ENCODE data around the gene USH2A. TPM values are rescaled to one million over a fixed set of nuclear protein-coding genes. Genes with fewer than 3 reads are reported as not detected.
A peak's percentile ranks its signal among the peaks of the same experiment; 100 is the strongest.

The USH2A gene
- total RNA-seq, 2 donors from 2014 or later: not detected

- H3K9me3 Mint-ChIP-seq: no peaks in the 10 kb centered on the region
- DNase-seq: no peak
- H3K36me3 Mint-ChIP-seq (ENCODE audit: insufficient read depth in 2 of 2): peaks cover 0 to 2% of the 10 kb centered on the region in 2 donors
- H3K4me1 Mint-ChIP-seq (ENCODE audit: low read depth): no peaks in the 10 kb centered on the region
- ATAC-seq (replicated peaks in 1 of 2): no peak
- H3K27me3 Mint-ChIP-seq (ENCODE audit: low read depth): no peaks in the 10 kb centered on the region
- H3K4me3 Mint-ChIP-seq: no peak overlapping the region
- no peak overlapping the region for H3K27ac Mint-ChIP-seq
Observed at GRCh38 chr1:215606036-215606435, 817.2 kb downstream of the USH2A start.

- Mint-ChIP-seq H3K4me3 (no peak overlapping the region), H3K9me3 (no peaks in the 10 kb centered on the region), H3K27me3 (ENCODE audit: low read depth) (no peaks in the 10 kb centered on the region), H3K36me3 (ENCODE audit: insufficient read depth in 2 of 2) (peaks cover 0 to 2% of the 10 kb centered on the region in 2 donors), H3K27ac (no peak overlapping the region), H3K4me1 (ENCODE audit: low read depth) (no peaks in the 10 kb centered on the region)
- DNase-seq: no peak
- ATAC-seq (replicated peaks in 1 of 2): no peak
Observed at GRCh38 chr1:215605011-215605621, 818.1 kb downstream of the USH2A start.

GRCh38 chr1:215603319-215603718, 819.9 kb downstream of the USH2A start:
- DNase-seq (no peak), ATAC-seq (replicated peaks in 1 of 2) (no peak)
- Mint-ChIP-seq H3K4me1 (ENCODE audit: low read depth) (no peaks in the 10 kb centered on the region), H3K27ac (no peak overlapping the region), H3K9me3 (no peaks in the 10 kb centered on the region), H3K27me3 (ENCODE audit: low read depth) (no peaks in the 10 kb centered on the region), H3K4me3 (no peak overlapping the region), H3K36me3 (ENCODE audit: insufficient read depth in 2 of 2) (peaks cover 0 to 2% of the 10 kb centered on the region in 2 donors)

- Mint-ChIP-seq H3K9me3 (no peaks in the 10 kb centered on the region), H3K4me3 (no peak overlapping the region), H3K4me1 (ENCODE audit: low read depth) (no peaks in the 10 kb centered on the region)
Observed at GRCh38 chr1:215601276-215601675, 822.0 kb downstream of the USH2A start.

GRCh38 chr1:215600867-215601266, 822.4 kb downstream of the USH2A start:
- ATAC-seq (replicated peaks in 1 of 2): no peak
- H3K4me1 Mint-ChIP-seq (ENCODE audit: low read depth): no peaks in the 10 kb centered on the region
- H3K36me3 Mint-ChIP-seq (ENCODE audit: insufficient read depth in 2 of 2): peaks cover 1 to 2% of the 10 kb centered on the region in 2 donors
- no peak overlapping the region for H3K27ac Mint-ChIP-seq
- no peak for DNase-seq
- H3K4me3 Mint-ChIP-seq: no peak overlapping the region
- no peaks in the 10 kb centered on the region for H3K27me3 Mint-ChIP-seq (ENCODE audit: low read depth)
- H3K9me3 Mint-ChIP-seq: no peaks in the 10 kb centered on the region

More at GRCh38 chr1:215601276-215601675, 822.0 kb downstream of the USH2A start:
- ATAC-seq (replicated peaks in 1 of 2): no peak
- Mint-ChIP-seq H3K27me3 (ENCODE audit: low read depth) (no peaks in the 10 kb centered on the region), H3K27ac (no peak overlapping the region), H3K36me3 (ENCODE audit: insufficient read depth in 2 of 2) (peaks cover 1 to 2% of the 10 kb centered on the region in 2 donors)
- no peak for DNase-seq

- no peak for DNase-seq
- no peak for ATAC-seq (replicated peaks in 1 of 2)
- H3K4me1 Mint-ChIP-seq (ENCODE audit: low read depth): no peaks in the 10 kb centered on the region
- H3K9me3 Mint-ChIP-seq: no peaks in the 10 kb centered on the region
- no peaks in the 10 kb centered on the region for H3K27me3 Mint-ChIP-seq (ENCODE audit: low read depth)
- peak overlapping the region; percentile 49 for H3K27ac Mint-ChIP-seq
- H3K4me3 Mint-ChIP-seq: no peak overlapping the region
- H3K36me3 Mint-ChIP-seq (ENCODE audit: insufficient read depth in 2 of 2): peaks cover 1 to 2% of the 10 kb centered on the region in 2 donors
Observed at GRCh38 chr1:215600258-215600792, 822.9 kb downstream of the USH2A start.

GRCh38 chr1:215599418-215600074, 823.7 kb downstream of the USH2A start:
- Mint-ChIP-seq H3K36me3 (ENCODE audit: insufficient read depth in 2 of 2) (peaks cover 1 to 2% of the 10 kb centered on the region in 2 donors), H3K27ac (no peak overlapping the region), H3K27me3 (ENCODE audit: low read depth) (no peaks in the 10 kb centered on the region), H3K9me3 (no peaks in the 10 kb centered on the region), H3K4me3 (no peak overlapping the region), H3K4me1 (ENCODE audit: low read depth) (no peaks in the 10 kb centered on the region)
- DNase-seq (no peak), ATAC-seq (replicated peaks in 1 of 2) (no peak)

GRCh38 chr1:215597961-215598360, 825.3 kb downstream of the USH2A start:
- H3K27me3 Mint-ChIP-seq (ENCODE audit: low read depth): no peaks in the 10 kb centered on the region
- no peak overlapping the region for H3K4me3 Mint-ChIP-seq
- DNase-seq (no peak), ATAC-seq (replicated peaks in 1 of 2) (no peak)
- no peaks in the 10 kb centered on the region for H3K9me3 Mint-ChIP-seq
- no peaks in the 10 kb centered on the region for H3K4me1 Mint-ChIP-seq (ENCODE audit: low read depth)
- no peak overlapping the region for H3K27ac Mint-ChIP-seq
- peaks cover 0 to 1% of the 10 kb centered on the region in 2 donors for H3K36me3 Mint-ChIP-seq (ENCODE audit: insufficient read depth in 2 of 2)

- Mint-ChIP-seq H3K9me3 (peaks cover 0 to 2% of the 10 kb centered on the region in 2 donors), H3K4me1 (ENCODE audit: low read depth) (no peaks in the 10 kb centered on the region), H3K27ac (no peak overlapping the region), H3K27me3 (ENCODE audit: low read depth) (no peaks in the 10 kb centered on the region), H3K4me3 (no peak overlapping the region), H3K36me3 (ENCODE audit: insufficient read depth in 2 of 2) (peaks cover 1% of the 10 kb centered on the region in 2 donors)
- ATAC-seq (replicated peaks in 1 of 2) (no peak), DNase-seq (no peak)
Observed at GRCh38 chr1:215595231-215595630, 828.0 kb downstream of the USH2A start.

- no peak for DNase-seq
- Mint-ChIP-seq H3K9me3 (peaks cover 0 to 2% of the 10 kb centered on the region in 2 donors), H3K4me1 (ENCODE audit: low read depth) (no peaks in the 10 kb centered on the region), H3K36me3 (ENCODE audit: insufficient read depth in 2 of 2) (peaks cover 1% of the 10 kb centered on the region in 2 donors), H3K27me3 (ENCODE audit: low read depth) (no peaks in the 10 kb centered on the region), H3K27ac (no peak overlapping the region), H3K4me3 (no peak overlapping the region)
- no peak for ATAC-seq (replicated peaks in 1 of 2)
Observed at GRCh38 chr1:215594640-215595039, 828.6 kb downstream of the USH2A start.

- ATAC-seq (replicated peaks in 1 of 2) (no peak), DNase-seq (no peak)
- no peaks in the 10 kb centered on the region for H3K27me3 Mint-ChIP-seq (ENCODE audit: low read depth)
- no peaks in the 10 kb centered on the region for H3K4me1 Mint-ChIP-seq (ENCODE audit: low read depth)
- H3K36me3 Mint-ChIP-seq (ENCODE audit: insufficient read depth in 2 of 2): peaks cover 1 to 2% of the 10 kb centered on the region in 2 donors
- peaks cover 2 to 3% of the 10 kb centered on the region in 2 donors for H3K9me3 Mint-ChIP-seq
- no peak overlapping the region for H3K27ac Mint-ChIP-seq
- no peak overlapping the region for H3K4me3 Mint-ChIP-seq
Observed at GRCh38 chr1:215590779-215591491, 832.3 kb downstream of the USH2A start.

GRCh38 chr1:215589650-215590435, 833.4 kb downstream of the USH2A start:
- ATAC-seq (replicated peaks in 1 of 2): no peak
- peaks cover 2 to 3% of the 10 kb centered on the region in 2 donors for H3K9me3 Mint-ChIP-seq
- no peak overlapping the region for H3K27ac Mint-ChIP-seq

More at GRCh38 chr1:215589650-215590435, 833.4 kb downstream of the USH2A start:
- Mint-ChIP-seq H3K4me3 (no peak overlapping the region), H3K27me3 (ENCODE audit: low read depth) (no peaks in the 10 kb centered on the region), H3K36me3 (ENCODE audit: insufficient read depth in 2 of 2) (peaks cover 2 to 3% of the 10 kb centered on the region in 2 donors), H3K4me1 (ENCODE audit: low read depth) (no peaks in the 10 kb centered on the region)
- no peak for DNase-seq

Measured in activated T-cell treated with anti-CD3 and anti-CD28 coated beads, Interleukin-2, amount 50 U/mL, for 72 hours (primary cell).